ENCODE results near the gene SLC2A13.
"Not testable (repeated sequence)": the region's sequence is repeated elsewhere in the genome, so short reads cannot be mapped to it uniquely, and the experiment has no call there.

SLC2A13 gene

GRCh38 chr12:39771456-39771855, 334.4 kb downstream of the SLC2A13 start:
- POLR2A ChIA-PET: no interaction called here
- no peak for TF ChIP-seq CTCF (IDR thresholded peaks at IDR 0.05; ENCODE audit: insufficient read depth, low read length, missing control alignments)
- DNase-seq (ENCODE audit: low read depth, low spot score): no peak
- CTCF ChIA-PET: no interaction called here
- H3K4me3 ChIP-seq (ENCODE audit: low read depth, low read length): no peak overlapping the region

- TF ChIP-seq CTCF (IDR thresholded peaks at IDR 0.05; ENCODE audit: insufficient read depth, low read length, missing control alignments): peak; percentile 60
- H3K4me3 ChIP-seq (ENCODE audit: low read depth, low read length): no peak overlapping the region
- DNase-seq (ENCODE audit: low read depth, low spot score): peak; percentile 7
- ChIA-PET CTCF (interaction anchor here (2.0 to 4.6 kb wide), 3 partner anchors 33 to 342 kb away, joined by 8 to 36 read pairs (median 13); partner anchors contain the start of gene SLC2A13), POLR2A (no interaction called here)
These were observed 340.8 kb downstream of the SLC2A13 start for GRCh38 chr12:39764944-39765560.

GRCh38 chr12:39763890-39764169, 342.1 kb downstream of the SLC2A13 start:
- POLR2A ChIA-PET: no interaction called here
- CTCF ChIA-PET: interaction anchor here (1.5 to 2.3 kb wide), 3 partner anchors 248 to 343 kb away, joined by 3 to 11 read pairs (median 4); partner anchors contain the start of gene SLC2A13
- no peak for TF ChIP-seq CTCF (IDR thresholded peaks at IDR 0.05; ENCODE audit: insufficient read depth, low read length, missing control alignments)
- H3K4me3 ChIP-seq (ENCODE audit: low read depth, low read length): no peak overlapping the region
- DNase-seq (ENCODE audit: low read depth, low spot score): no peak

GRCh38 chr12:39763071-39763889, 342.6 kb downstream of the SLC2A13 start:
- POLR2A ChIA-PET: no interaction called here
- H3K4me3 ChIP-seq (ENCODE audit: low read depth, low read length): no peak overlapping the region
- no peak for DNase-seq (ENCODE audit: low read depth, low spot score)
- TF ChIP-seq CTCF (IDR thresholded peaks at IDR 0.05; ENCODE audit: insufficient read depth, low read length, missing control alignments): no peak
- CTCF ChIA-PET: interaction anchor here (1.5 to 2.3 kb wide), 3 partner anchors 248 to 344 kb away, joined by 3 to 11 read pairs (median 4); partner anchors contain the start of gene SLC2A13

- no peak overlapping the region for H3K4me3 ChIP-seq (ENCODE audit: low read depth, low read length)
- no peak for DNase-seq (ENCODE audit: low read depth, low spot score)
- POLR2A ChIA-PET: no interaction called here
- CTCF ChIA-PET: interaction anchor here (0.9 kb wide), 1 partner anchor 351 kb away, joined by 3 read pairs; no protein-coding TSS in a partner anchor
- no peak for TF ChIP-seq CTCF (IDR thresholded peaks at IDR 0.05; ENCODE audit: insufficient read depth, low read length, missing control alignments)
These were observed 350.4 kb downstream of the SLC2A13 start for GRCh38 chr12:39755478-39755877.

- POLR2A ChIA-PET: no interaction called here
- no peak overlapping the region for H3K4me3 ChIP-seq (ENCODE audit: low read depth, low read length)
- CTCF ChIA-PET: no interaction called here
- TF ChIP-seq CTCF (IDR thresholded peaks at IDR 0.05; ENCODE audit: insufficient read depth, low read length, missing control alignments): no peak
- DNase-seq (ENCODE audit: low read depth, low spot score): no peak
These were observed 353.3 kb downstream of the SLC2A13 start for GRCh38 chr12:39752482-39753137.

- POLR2A ChIA-PET; CTCF ChIA-PET; DNase-seq (ENCODE audit: low read depth, low spot score); H3K4me3 ChIP-seq (ENCODE audit: low read depth, low read length): not testable (repeated sequence)
These were observed 359.7 kb downstream of the SLC2A13 start for GRCh38 chr12:39746151-39746550.
